Thyroid gland (tissue), 4 donors: Measurements from ENCODE around the gene SLC6A1. TPM values are rescaled to one million over a fixed set of nuclear protein-coding genes. Genes with fewer than 3 reads are reported as not detected.

ENCODE experiments used
- DNase-seq, 2 donors: peaks; one replicate each; pipeline ENCODE4 v3.0.0-alpha.2; 2019
- H3K27ac ChIP-seq, 3 donors: fragments of 200-600 bp; sonication (generic); 1 replicate in 2 of 3; 2 replicates in 1 of 3; pipeline ENCODE4 v1.5.1; 2016 to 2019; ENCODE audit warnings: mild to moderate bottlenecking in 1 of 3, moderate library complexity in 1 of 3
- H3K27me3 ChIP-seq: fragments of 200-600 bp; sonication (generic); one replicate; pipeline ENCODE4 v1.5.1; 2019
- H3K36me3 ChIP-seq, 2 donors: fragments of 200-600 bp; sonication (generic); one replicate each; pipeline ENCODE4 v1.5.1; 2016 to 2019
- H3K4me1 ChIP-seq, 2 donors: fragments of 200-600 bp; sonication (generic); one replicate each; pipeline ENCODE4 v1.5.1; 2017 to 2019
- H3K4me3 ChIP-seq, 3 donors: fragments of 200-600 bp; sonication (generic); replicated peaks in 1 of 3; 1 replicate in 2 of 3; 2 replicates in 1 of 3; pipeline ENCODE4 v1.5.1; 2016; ENCODE audit warnings: mild to moderate bottlenecking in 1 of 3
- H3K9me3 ChIP-seq: fragments of 200-600 bp; sonication (generic); one replicate; pipeline ENCODE4 v1.5.1; 2017
- POLR2A ChIP-seq, 2 donors: fragments of 450-650 bp; IDR thresholded peaks; one replicate each; pipeline ENCODE4 v1.6.1; 2017; ENCODE audit warnings: antibody characterized with exemption in 2 of 2, mild to moderate bottlenecking in 2 of 2, moderate library complexity in 1 of 2
- WGBS, 2 donors: methylation state at CpG; one replicate each; pipeline ENCODE4 v1.1.5; 2017; 5-methylcytosine and 5-hydroxymethylcytosine counted together
- intact Hi-C: fragments of 100-400 bp; cut with DNase I; formaldehyde crosslinking; loops from one replicate; pipeline ENCODE4 v1.15.1; 2023
- total RNA-seq, 4 donors: library from RNA; depleted of rRNA; stranded (reverse); fragments of >200 nt; gene quantifications; one replicate each; pipeline ENCODE4 v1.2.3, GENCODE V29; 2016
- TF ChIP-seq, protein P1 (sequence below), 6 experiments: fragments of 200-600 bp in 3 of 6; fragments of 450-650 bp in 3 of 6; sonication (generic) in 3 of 6; IDR thresholded peaks; one replicate each; pipeline ENCODE4 v1.5.1; 2016 to 2019; ENCODE audit warnings: antibody characterized with exemption in 6 of 6, mild to moderate bottlenecking in 2 of 6, inconsistent platforms in 1 of 6, moderate library complexity in 1 of 6

The SLC6A1 gene
- total RNA-seq, 4 donors from 2014 or later, result 0.27 to 1.3 TPM; not detected in 2

- peaks cover 8 to 20% of the 10 kb centered on the region in 2 donors for H3K4me1 ChIP-seq
- H3K27me3 ChIP-seq, result no peaks in the 10 kb centered on the region
- no peak overlapping the region for H3K4me3 ChIP-seq
- H3K9me3 ChIP-seq, result no peaks in the 10 kb centered on the region
- intact Hi-C loops, result no loop called here
- H3K36me3 ChIP-seq, result no peaks in the 10 kb centered on the region
- no peak for TF ChIP-seq POLR2A (IDR thresholded peaks at IDR 0.05)
- TF ChIP-seq, protein P1, sequence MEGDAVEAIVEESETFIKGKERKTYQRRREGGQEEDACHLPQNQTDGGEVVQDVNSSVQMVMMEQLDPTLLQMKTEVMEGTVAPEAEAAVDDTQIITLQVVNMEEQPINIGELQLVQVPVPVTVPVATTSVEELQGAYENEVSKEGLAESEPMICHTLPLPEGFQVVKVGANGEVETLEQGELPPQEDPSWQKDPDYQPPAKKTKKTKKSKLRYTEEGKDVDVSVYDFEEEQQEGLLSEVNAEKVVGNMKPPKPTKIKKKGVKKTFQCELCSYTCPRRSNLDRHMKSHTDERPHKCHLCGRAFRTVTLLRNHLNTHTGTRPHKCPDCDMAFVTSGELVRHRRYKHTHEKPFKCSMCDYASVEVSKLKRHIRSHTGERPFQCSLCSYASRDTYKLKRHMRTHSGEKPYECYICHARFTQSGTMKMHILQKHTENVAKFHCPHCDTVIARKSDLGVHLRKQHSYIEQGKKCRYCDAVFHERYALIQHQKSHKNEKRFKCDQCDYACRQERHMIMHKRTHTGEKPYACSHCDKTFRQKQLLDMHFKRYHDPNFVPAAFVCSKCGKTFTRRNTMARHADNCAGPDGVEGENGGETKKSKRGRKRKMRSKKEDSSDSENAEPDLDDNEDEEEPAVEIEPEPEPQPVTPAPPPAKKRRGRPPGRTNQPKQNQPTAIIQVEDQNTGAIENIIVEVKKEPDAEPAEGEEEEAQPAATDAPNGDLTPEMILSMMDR (IDR thresholded peaks at IDR 0.05), result no peak
- DNase-seq, result no peak
- WGBS, 2 donors, result 56 to 57% methylated on average over 11 of the region's 11 CpGs
- H3K27ac ChIP-seq, result no peak overlapping the region
These were observed 8.6 kb downstream of the SLC6A1 start for GRCh38 chr3:11001020-11001657.

DNA sequence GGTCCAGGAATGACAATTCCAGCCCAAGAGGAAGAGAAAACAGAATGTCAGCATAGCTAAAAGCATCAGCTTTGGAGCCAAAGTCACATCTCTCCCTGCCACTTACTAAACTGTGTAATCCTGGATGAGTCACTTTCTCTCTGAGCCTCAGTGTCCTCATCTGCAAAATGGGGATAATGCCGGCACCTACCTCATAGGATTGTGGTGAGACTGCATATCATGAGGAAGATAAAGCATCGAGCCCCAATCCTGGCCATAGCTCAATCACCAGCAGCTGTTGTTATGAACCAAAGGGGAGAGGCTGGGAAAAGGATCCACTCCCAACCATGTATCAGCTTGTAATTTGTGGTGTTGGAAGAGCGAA lies 9.1 kb downstream of the SLC6A1 start:
- intact Hi-C loops, result no loop called here
- Histone ChIP-seq H3K27me3 (no peaks in the 10 kb centered on the region), H3K27ac (no peak overlapping the region), H3K9me3 (no peaks in the 10 kb centered on the region), H3K4me1 (peaks cover 8 to 20% of the 10 kb centered on the region in 2 donors), H3K36me3 (no peaks in the 10 kb centered on the region), H3K4me3 (no peak overlapping the region)
- 92% methylated on average over 3 of the region's 3 CpGs for WGBS, 2 donors
- DNase-seq, result no peak
- TF ChIP-seq, protein P1 (IDR thresholded peaks at IDR 0.05), result no peak
- TF ChIP-seq POLR2A (IDR thresholded peaks at IDR 0.05), result no peak

- H3K27ac ChIP-seq, result no peak overlapping the region
- H3K4me1 ChIP-seq, result peaks cover 8 to 20% of the 10 kb centered on the region in 2 donors
- no peak overlapping the region for H3K4me3 ChIP-seq
- H3K27me3 ChIP-seq, result no peaks in the 10 kb centered on the region
- DNase-seq, result no peak
- 74 to 75% methylated on average over 5 of the region's 5 CpGs for WGBS, 2 donors
- no peaks in the 10 kb centered on the region for H3K9me3 ChIP-seq
- no peak for TF ChIP-seq POLR2A (IDR thresholded peaks at IDR 0.05)
- TF ChIP-seq, protein P1 (IDR thresholded peaks at IDR 0.05), result no peak
- intact Hi-C loops, result no loop called here
- no peaks in the 10 kb centered on the region for H3K36me3 ChIP-seq
These were observed 9.8 kb downstream of the SLC6A1 start for GRCh38 chr3:11002371-11002807.

DNA sequence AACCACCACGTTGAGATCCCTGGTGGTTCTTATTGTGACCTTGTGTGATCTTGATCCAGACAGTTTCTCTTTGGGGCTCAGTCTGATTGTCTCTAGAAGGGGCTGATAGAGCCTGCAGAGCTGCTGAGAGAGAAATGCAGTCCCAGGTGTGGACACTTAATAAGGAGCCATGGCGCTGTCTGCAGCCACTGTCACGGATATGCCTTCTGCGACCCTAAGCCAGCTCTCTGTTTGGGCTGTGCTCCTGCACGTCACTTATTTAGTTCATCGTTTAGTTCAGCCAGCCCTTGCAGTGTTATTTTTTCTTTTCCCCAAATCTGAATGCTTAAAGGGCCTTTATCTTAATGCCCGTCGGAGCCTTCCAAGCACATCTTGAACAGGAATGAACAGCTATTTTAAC lies 12.0 kb downstream of the SLC6A1 start:
- TF ChIP-seq, protein P1 (IDR thresholded peaks at IDR 0.05), result no peak
- no peak for TF ChIP-seq POLR2A (IDR thresholded peaks at IDR 0.05)
- intact Hi-C loops, result no loop called here
- Histone ChIP-seq H3K4me3 (no peak overlapping the region), H3K4me1 (peaks cover 8 to 20% of the 10 kb centered on the region in 2 donors), H3K36me3 (no peaks in the 10 kb centered on the region), H3K27ac (peak overlapping the region in 1 of 3 donors; percentile 36), H3K9me3 (no peaks in the 10 kb centered on the region), H3K27me3 (no peaks in the 10 kb centered on the region)
- peak; percentile 19 to 20 for DNase-seq
- WGBS, 2 donors, result 20 to 43% methylated on average over 8 of the region's 8 CpGs

DNA sequence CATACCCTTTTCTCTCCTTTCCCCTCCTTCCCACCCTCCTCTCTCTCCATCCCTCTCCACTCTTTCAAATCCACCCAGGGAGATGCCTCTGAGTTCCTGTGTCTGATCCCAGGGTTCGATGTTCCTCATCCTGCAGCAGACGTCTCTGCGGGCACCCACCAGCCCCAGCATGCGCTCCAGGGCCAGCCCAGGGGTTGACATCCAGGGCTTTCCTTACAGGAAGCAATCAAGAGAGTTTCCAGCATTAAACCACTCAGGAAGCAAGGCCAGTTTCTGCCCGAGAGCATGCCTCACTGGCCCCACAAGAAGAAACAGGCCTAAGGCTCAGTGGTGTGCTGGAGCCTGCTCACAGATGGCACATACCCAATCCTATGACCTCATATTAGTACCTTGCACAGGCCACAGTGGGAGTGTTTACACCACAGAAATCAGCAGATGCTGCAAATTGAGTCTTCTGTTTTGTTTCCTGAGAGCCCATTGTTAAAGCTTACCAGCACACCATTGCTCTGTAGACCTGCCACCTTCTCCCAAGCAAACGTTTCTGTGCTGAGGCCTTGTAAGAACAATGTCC lies 13.2 kb downstream of the SLC6A1 start:
- intact Hi-C loops, result no loop called here
- H3K9me3 ChIP-seq, result no peaks in the 10 kb centered on the region
- peaks cover 8 to 20% of the 10 kb centered on the region in 2 donors for H3K4me1 ChIP-seq
- WGBS, 2 donors, result 68 to 89% methylated on average over 6 of the region's 6 CpGs
- H3K27me3 ChIP-seq, result no peaks in the 10 kb centered on the region
- DNase-seq, result no peak
- TF ChIP-seq, protein P1 (IDR thresholded peaks at IDR 0.05), result no peak
- no peak for TF ChIP-seq POLR2A (IDR thresholded peaks at IDR 0.05)
- H3K36me3 ChIP-seq, result no peaks in the 10 kb centered on the region
- H3K4me3 ChIP-seq, result no peak overlapping the region
- H3K27ac ChIP-seq, result no peak overlapping the region
